Adipose tissue (tissue), 3 donors: ENCODE results near the gene BTN3A1. TPM values are rescaled to one million over a fixed set of nuclear protein-coding genes. Genes with fewer than 3 reads are reported as not detected.
"Not testable (repeated sequence)": the region's sequence is repeated elsewhere in the genome, so short reads cannot be mapped to it uniquely, and the experiment has no call there.

Source experiments
- H3K27ac ChIP-seq: one replicate; pipeline ENCODE4 v1.5.1; 2013; ENCODE audit warnings: low read depth, low read length
- WGBS, 3 donors: extraction: QIAGEN DNeasy Blood & Tissue Kit; methylation state at CpG; one replicate each; pipeline ENCODE4 v1.1.7; 2013; 5-methylcytosine and 5-hydroxymethylcytosine counted together
- polyA plus RNA-seq, 3 donors: library from polyadenylated mRNA; stranded (reverse); fragments of 200-250 nt; gene quantifications; one replicate each; pipeline ENCODE4 v1.2.3, GENCODE V29; 2013
- donor health status: healthy with polysubstance abuse.
- donor health status: Bipolar disorder and iron deficiency.
- donor health status: healthy.

The BTN3A1 gene
- polyA plus RNA-seq, 3 donors: 9.8 to 12.8 (median 12.8) TPM

DNA sequence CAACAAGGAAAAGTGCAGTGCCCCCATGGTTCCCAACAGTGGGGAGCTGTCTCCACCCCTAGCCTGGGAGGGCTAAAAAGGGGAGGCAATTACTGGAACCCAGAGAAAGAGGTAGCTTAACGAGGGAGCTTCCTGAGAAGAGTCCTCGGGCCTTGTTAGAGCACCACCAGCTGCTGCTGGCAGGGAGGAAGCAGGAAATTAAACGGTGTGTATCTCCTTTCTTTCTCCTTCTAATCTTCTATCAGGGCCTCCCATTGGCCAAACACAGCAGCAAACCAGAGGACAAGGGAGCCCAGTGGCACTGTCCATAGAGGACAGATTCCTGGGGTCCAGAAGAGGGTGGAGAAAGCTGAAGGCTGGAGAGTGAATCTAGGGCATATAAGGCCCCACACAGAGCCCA, 26.8 kb upstream of the BTN3A1 start:
- WGBS, 3 donors: 33 to 55% (median 55%) methylated on average over 3 of the region's 3 CpGs
- no peak overlapping the region for H3K27ac ChIP-seq

DNA sequence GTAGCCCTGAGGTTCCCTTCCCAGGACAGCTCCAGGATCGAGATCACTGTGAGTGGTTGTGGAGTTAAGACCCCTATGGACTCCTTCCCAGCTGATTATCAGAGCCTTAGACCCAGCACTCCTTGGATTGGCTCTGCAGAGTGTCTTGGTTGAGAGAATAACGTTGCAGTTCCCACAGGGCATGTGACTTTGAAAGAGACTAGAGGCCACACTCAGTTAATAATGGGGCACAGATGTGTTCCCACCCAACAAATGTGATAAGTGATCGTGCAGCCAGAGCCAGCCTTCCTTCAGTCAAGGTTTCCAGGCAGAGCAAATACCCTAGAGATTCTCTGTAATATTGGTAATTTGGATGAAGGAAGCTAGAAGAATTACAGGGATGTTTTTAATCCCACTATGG, 24.4 kb upstream of the BTN3A1 start:
- H3K27ac ChIP-seq: no peak overlapping the region
- 29 to 64% (median 61%) methylated on average over 3 of the region's 3 CpGs for WGBS, 3 donors

DNA sequence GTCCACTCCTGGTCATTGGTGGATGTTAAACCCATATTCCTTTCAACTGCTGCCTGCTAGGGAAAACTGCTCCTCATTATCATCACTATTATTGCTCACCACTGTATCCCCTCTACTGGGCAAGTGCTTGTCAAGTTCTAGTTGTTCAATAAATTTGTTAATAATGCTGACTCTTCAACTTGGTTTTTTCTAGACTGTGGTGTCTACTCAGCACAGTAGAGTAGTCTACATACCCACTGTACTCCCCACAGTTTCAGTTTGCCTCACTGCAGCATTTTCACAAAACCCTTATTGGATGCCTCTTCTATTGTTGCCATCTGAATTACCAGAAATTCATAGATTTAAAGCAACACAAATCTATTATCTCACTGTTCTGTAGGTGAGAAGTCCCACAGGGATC, 23.9 kb upstream of the BTN3A1 start:
- not testable (repeated sequence) for H3K27ac ChIP-seq

DNA sequence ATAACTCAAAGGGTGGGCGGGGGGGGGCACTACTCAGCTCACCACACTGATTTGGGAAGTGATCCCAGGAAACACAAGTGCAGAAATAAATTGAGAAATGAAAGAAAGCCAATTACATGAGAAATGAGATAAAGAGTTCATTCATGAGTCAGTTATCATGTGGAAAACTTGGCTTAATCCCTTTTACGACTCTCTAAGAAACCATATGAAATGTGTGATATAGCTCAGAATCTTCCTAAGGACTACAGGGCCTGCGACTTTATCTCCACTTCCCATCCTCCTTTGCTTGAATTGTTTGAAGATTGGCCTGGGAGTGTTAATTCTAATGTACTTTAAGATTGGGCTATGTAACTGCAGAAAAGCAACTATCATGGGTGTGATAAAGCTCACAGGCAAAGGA, 22.8 kb upstream of the BTN3A1 start:
- WGBS, 3 donors: 63 to 80% (median 77%) methylated on average over 3 of the region's 3 CpGs
- no peak overlapping the region for H3K27ac ChIP-seq

DNA sequence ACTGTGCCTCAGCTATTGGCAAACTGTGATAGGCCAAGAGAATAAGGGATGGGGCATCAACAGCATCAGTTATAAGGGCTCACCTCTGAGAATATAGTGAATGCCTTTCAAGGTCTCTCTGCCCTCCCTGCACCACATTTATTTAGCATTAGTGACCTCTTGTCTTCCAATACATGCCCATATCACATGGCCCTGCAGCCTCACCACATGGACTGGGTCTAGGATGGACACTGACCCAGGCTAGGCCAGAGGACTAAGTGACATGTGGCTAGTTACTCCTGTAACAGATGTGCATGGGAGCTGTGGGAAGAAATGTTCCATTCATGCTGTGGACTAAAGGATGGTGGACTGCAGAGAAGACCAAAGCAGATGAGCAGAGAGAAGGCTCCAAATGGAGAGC, 22.3 kb upstream of the BTN3A1 start:
- H3K27ac ChIP-seq: no peak overlapping the region

DNA sequence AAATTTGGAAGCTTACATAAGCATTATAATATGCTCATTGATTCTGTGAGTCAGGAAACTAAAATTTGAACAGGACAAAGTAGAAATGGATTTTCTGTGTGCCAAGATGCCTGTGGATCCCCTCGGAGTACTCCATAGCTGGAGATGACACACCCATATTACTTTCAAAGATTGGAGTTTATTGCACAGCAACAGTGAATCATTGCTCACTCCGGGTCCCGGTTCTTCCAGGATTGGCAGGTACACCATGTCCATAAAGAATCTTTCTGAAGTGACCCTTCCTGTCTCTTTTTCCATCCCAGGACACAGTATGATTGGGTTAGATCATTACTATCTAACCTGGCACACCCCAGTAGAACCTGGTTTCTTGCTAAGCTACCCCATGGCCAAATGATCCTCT, 21.8 kb upstream of the BTN3A1 start:
- WGBS, 3 donors: 90 to 94% (median 93%) methylated on average over 3 of the region's 3 CpGs

DNA sequence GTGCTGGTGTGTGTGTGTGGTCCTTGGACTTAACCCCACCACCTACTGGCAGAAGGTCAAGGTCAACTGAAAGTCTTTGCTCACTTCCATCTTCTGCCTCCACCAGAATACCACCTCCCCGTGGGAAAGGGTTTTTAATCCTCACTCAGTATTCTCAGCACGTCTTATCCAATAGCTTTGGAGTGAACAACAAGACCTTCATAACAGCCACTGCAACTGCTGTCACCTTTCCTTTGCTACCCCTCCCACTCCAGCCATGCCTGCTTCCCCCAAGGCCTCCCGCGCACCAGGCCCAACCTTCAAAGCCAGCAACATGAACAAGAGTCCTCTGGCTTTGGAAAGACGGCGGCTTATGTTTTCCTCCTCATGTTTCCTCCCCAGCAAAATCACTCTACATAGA, 20.0 kb upstream of the BTN3A1 start:
- no peak overlapping the region for H3K27ac ChIP-seq
- WGBS, 3 donors: 74 to 90% (median 86%) methylated on average over 6 of the region's 6 CpGs

More for the DNA sequence above, 21.8 kb upstream of the BTN3A1 start:
- H3K27ac ChIP-seq: no peak overlapping the region

DNA sequence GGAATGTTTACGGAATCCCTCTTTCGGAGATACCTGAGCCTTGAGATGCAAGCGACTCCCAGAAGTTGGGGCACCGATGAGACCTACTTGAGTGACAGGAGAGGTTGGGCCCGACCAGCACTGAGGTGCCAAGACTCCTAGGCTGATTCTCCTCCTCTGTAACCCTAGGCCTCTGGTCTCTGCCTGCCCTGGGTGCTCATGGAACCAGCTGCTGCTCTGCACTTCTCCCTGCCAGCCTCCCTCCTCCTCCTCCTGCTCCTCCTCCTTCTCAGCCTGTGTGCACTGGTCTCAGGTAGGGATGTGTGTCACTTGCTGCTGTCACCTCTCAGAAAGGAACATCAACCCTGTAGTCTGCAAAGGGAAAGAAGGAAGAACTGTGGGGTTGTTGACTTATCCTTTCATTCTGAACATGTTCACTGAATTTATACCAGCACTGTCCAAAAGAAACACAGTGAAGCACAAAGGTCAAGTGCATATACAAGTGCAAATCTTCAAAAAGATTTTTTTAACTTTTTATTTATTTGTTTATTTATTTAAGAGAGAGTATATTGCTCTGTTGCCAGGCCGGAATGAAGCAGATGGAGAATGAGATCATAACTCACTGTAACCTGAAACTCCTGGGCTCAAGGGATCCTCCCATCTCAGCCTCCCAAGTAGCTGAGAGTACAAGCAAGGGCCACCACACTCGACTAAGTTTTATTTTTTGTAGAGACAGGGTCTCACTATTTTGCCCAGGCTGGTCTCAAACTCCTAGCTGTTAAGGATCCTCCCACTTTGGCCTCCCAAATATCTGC, 18.3 kb upstream of the BTN3A1 start:
- WGBS, 3 donors: 7 to 14% (median 11%) methylated on average over 7 of the region's 7 CpGs
- no peak overlapping the region for H3K27ac ChIP-seq

DNA sequence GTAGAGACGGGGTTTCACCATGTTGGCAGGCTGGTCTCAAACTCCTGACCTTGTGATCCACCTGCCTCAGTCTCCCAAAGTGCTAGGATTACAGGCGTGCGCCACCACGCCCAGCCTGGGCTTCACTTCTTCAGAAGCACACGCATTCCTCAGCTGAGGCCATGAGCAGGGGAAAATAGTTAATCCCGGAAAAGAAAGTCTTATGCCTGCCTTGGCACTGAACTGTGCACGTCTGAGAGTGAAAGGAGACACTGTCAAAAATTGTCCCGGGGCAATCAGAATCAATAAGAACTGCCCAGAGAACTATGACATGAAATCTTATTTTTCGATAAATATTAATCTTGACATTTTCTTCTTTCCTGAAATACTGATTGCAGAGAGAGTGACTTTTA, 16.3 kb upstream of the BTN3A1 start:
- H3K27ac ChIP-seq: no peak overlapping the region
- WGBS, 3 donors: 91 to 96% (median 92%) methylated on average over 9 of the region's 9 CpGs

DNA sequence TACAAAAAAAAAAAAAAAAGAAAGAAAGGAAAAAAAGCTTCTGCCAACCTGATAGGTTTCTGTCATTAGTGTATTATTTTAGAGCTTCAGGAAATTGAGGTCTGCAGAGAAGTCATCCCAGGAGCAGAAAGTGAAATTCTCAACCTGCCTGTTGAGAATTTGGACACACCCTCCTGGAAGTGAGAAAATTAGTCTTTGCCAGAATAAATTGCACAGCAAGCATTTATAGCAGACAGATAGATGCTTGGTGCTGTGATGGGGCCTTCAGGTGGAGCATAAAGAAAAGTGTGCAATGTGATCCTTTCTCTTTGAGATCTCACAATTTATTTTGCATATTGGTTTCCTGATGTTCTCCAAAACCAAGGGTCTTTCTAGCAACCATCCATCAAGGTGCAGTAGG, 14.5 kb upstream of the BTN3A1 start:
- no peak overlapping the region for H3K27ac ChIP-seq

DNA sequence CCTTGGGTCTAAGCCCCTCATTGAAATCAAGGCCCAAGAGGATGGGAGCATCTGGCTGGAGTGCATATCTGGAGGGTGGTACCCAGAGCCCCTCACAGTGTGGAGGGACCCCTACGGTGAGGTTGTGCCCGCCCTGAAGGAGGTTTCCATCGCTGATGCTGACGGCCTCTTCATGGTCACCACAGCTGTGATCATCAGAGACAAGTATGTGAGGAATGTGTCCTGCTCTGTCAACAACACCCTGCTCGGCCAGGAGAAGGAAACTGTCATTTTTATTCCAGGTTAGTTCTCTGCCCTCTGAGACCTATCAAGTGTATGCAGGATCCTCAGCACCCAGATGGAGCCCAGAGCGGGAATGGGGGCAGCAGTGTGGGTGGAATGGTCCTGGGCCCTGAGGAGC, 14.1 kb upstream of the BTN3A1 start:
- 73 to 89% (median 88%) methylated on average over 6 of the region's 6 CpGs for WGBS, 3 donors
- no peak overlapping the region for H3K27ac ChIP-seq

DNA sequence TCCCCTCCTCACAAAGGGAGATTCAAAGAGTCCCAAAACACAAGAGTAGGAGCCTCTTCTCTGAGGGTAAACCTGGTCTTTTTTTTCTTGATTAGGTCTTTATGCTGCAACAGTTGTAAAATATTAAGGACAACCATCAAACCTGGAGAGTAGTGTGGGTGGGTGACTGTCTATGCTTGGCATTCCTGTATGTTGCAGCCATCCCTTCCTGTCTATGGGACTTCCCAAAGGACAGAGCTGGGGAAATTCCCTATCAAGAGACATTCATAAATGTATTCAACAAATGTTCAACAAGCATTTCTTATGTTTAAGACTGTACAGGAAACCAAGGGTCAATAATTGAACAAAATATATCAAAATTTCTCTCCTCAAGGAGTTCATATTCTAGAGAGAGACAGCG, 13.6 kb upstream of the BTN3A1 start:
- H3K27ac ChIP-seq: no peak overlapping the region
- WGBS, 3 donors: 100% methylated on average over 1 of the region's 1 CpG

DNA sequence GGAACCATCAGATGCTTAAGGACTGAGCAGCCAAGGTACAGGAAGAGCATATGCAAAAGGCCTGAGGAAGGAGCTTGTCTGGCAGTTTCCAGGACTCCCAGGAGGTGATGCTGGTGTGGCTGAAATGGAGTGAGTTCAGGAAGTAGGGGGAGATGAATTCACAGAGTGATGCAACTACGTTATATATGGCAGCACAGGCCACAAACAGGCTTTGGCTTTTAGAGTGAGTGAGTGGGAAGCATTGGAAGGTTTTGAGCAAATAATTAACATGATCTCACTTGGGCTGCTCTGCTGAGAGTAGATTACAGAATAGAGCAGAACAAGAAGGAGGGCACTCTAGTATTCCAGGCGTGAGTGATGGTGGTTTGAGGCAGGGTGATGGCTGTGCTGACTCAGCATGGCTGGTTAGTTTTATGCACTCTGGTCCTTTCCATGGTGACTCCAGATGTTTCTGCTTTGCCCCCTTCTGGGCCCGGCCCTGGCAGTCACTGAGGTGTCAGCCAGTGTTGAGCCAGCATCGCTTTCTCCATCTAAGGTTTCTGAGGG, 12.7 kb upstream of the BTN3A1 start:
- 78 to 88% (median 86%) methylated on average over 4 of the region's 4 CpGs for WGBS, 3 donors
- no peak overlapping the region for H3K27ac ChIP-seq

DNA sequence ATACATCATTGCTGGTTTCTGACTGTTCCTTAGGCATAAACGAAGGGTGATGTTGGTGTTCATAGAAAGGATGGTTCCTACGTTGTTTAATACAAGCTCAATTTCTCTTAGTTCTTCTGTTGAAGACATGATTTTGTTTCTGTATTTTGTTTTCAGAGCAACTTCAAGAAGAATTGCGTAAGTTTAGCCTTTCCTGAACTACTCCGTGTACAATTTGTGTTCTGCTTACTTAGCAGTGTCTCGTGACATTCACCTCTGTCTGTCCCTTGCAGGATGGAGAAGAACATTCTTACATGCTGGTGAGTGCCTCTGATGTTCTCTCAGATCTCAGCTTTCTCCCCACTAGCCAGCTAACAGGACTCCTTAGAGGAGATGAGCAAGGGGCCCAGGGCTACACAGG, 11.5 kb upstream of the BTN3A1 start:
- H3K27ac ChIP-seq: no peak overlapping the region
- 66 to 89% (median 72%) methylated on average over 5 of the region's 5 CpGs for WGBS, 3 donors

DNA sequence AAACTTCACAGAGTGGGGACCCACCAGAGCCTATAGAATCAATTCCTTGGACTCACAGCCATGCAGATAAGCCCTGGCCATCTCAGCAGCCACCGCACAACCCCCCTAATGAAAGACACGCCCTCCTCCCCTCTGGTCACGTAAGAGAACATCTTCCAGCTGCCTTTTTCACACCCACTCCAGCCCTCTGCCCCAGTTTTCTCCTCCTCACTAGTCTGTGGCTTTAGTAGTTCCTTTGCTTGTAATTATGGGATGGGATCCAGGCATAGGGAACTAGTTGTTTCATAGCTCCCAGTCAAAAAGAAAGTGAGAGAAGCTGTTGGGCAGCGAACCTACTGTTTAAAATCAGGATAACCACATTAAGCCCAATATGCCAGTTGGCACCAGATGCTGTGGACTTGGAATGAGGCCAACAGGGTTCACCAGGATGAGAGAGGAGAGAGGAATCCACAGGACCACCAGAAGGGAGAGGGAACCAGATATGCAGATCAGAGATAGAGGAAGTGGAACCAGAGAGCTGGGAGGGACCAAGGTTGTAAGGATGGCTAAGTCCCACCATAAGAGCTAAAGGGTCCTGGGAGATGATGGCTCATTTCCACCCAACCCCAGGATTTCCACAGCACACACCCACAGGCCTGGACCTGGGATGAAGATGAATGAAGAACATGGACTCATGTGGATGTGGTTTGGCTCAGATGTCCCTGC, 9.0 kb upstream of the BTN3A1 start:
- H3K27ac ChIP-seq: no peak overlapping the region

DNA sequence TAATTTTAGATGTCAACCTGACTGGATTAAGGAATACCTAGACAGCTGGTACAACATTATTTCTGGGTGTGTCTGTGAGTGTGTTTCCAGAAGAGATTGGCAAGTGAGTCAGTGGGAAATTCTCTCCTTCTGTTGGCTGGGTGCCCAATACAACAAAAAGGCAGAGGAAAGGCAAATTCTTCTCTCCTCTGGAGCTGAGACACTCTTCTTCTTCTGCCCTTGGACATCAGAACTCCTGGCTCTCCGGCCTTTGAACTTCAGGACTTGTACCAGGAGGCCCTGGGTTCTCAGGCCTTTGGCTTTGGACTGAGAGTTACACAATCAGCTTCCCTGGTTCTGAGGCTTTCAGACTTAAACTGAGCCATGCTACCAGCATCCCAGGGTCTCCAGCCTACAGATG, 7.8 kb upstream of the BTN3A1 start:
- WGBS, 3 donors: 80 to 89% (median 85%) methylated on average over 1 of the region's 1 CpG

More for the DNA sequence above, 9.0 kb upstream of the BTN3A1 start:
- WGBS, 3 donors: 63 to 83% (median 71%) methylated on average over 4 of the region's 4 CpGs

DNA sequence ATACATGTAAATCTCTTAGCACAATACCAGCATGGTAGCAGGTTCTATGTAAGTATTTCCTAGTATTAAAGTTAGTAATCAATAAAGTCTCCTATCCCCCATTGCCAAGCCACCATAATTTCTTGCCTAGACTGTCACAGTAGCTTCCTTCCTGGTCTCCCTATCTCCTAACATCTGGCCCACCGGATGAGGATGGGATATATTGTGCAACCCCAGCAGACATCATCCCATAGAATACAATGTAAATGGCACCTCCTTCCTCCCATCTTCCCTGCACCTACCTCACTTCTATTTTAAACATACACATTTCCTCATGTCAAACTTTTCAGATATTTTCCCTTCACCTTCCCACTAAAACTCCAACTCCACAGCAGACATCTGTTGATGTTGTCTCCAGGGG, 3.5 kb upstream of the BTN3A1 start:
- 73 to 88% (median 80%) methylated on average over 1 of the region's 1 CpG for WGBS, 3 donors

More for the DNA sequence above, 7.8 kb upstream of the BTN3A1 start:
- H3K27ac ChIP-seq: no peak overlapping the region

DNA sequence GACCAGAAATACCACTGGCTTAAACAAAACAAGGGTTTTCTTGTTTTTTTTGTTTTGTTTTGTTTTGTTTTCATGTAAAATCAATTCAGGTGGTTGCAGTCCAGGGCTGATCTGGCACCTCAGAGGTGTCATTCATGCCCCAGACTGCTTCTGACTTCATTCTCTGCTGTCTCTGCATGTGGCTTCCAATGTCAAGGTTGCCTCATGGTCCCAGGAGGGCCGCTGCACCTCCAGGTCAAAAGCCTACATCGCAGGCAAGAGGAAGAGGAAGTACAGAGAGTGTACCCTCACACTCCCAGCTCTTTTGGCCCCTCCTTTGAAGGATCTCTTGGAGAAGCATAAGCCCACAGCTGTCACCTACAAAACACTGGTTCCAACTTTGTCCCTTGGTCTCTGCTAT, 1.4 kb upstream of the BTN3A1 start:
- WGBS, 3 donors: 51 to 88% (median 81%) methylated on average over 1 to 2 of the region's 2 CpGs
- H3K27ac ChIP-seq: no peak overlapping the region

More for the DNA sequence above, 3.5 kb upstream of the BTN3A1 start:
- no peak overlapping the region for H3K27ac ChIP-seq

DNA sequence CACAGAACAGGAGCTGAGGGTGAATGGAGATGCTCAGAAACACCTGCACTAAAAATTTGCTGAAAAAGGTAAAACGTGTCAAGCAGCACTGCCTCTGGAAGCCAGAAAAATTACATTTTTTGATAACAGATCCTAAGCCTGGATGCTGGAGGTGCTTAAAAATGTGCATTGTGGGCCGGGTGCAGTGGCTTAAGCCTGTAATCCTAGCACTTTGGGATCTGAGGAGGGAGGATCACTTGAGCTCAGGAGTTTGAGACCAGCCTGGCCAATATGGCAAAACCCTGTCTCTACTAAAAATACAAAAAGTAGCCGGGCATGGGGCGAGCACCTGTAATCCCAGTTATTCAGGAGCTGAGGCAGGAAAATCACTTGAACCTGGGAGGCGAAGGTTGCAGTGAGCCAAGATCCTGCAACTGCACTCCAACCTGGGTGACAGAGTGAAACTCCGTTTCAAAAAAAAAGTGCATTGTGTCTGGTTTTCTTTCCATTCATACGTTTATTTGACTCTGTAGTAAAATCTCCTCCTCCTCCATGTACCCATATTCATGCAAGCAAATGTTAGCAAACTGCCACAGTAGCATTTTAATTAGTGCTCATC, 587 bp upstream of the BTN3A1 start:
- WGBS, 3 donors: 38 to 45% (median 42%) methylated on average over 7 of the region's 7 CpGs

More for the DNA sequence above, 587 bp upstream of the BTN3A1 start:
- H3K27ac ChIP-seq: no peak overlapping the region
